HepG2 (cell line): ENCODE measurements around the gene KCTD21. TPM values are rescaled to one million over a fixed set of nuclear protein-coding genes. Genes with fewer than 3 reads are reported as not detected.
A peak's percentile ranks its signal among the peaks of the same experiment; 100 is the strongest.

Experiments used
- ATAC-seq: fragments of 200-7000 bp; cut with Tn5 transposase; 3 replicates; pipeline ENCODE4 v1.9.1; 2020; ENCODE audit warnings: mild to moderate bottlenecking, moderate library complexity
- BruUV-seq: library from RNA; stranded (reverse); fragments of 400-500 nt; replicated peaks from 2 replicates; lab custom pipeline; 2021; lab: Mats Ljungman, UMichigan
- CTCF ChIA-PET: fragments of 300-600 bp; formaldehyde crosslinking; extraction: SDS; loops from one replicate; lab custom pipeline; 2021; ENCODE audit warnings: low total read pairs, inconsistent platforms, low intra/inter-chr PET ratio; lab: Yijun Ruan, JAX
- POLR2A ChIA-PET: fragments of 350-600 bp; sonication (Branson Sonifier 250); formaldehyde crosslinking; loops from one replicate; lab custom pipeline; 2020; ENCODE audit warnings: antibody characterized with exemption, inconsistent platforms; lab: Yijun Ruan, JAX
- DNase-seq: peaks from one replicate; pipeline ENCODE4 v3.0.0-alpha.2; 2015; ENCODE audit warnings: low spot score
- FAIRE-seq: peaks from 3 replicates; lab custom pipeline; 2011; peaks lifted over from hg19 to GRCh38; lab: Jason Lieb, UNC
- H2AFZ ChIP-seq: one replicate; pipeline ENCODE4 v1.6.1; 2011; ENCODE audit warnings: low read length, inconsistent platforms
- H3K27ac ChIP-seq: fragments of 300-600 bp; 3 replicates; pipeline ENCODE4 v1.8.0; 2011; ENCODE audit warnings: mixed run types, mild to moderate bottlenecking, mixed read lengths, low read length, inconsistent platforms; ENCODE audit not compliant: insufficient read depth; ENCODE audit errors: extremely low read length
- H3K27me3 ChIP-seq, 2 experiments: fragments of 200-600 bp in 1 of 2; 2 replicates in 1 of 2; 3 replicates in 1 of 2; pipeline versions ENCODE4 v1.6.0 to v1.8.0; 2011; ENCODE audit warnings: low read length in 2 of 2, mild to moderate bottlenecking in 2 of 2, moderate library complexity in 2 of 2, inconsistent platforms in 1 of 2; ENCODE audit not compliant: insufficient read depth in 2 of 2, control insufficient read depth in 1 of 2
- H3K36me3 ChIP-seq, 2 experiments: fragments of 200-600 bp in 1 of 2; replicated peaks in 1 of 2; 2 replicates in 1 of 2; 3 replicates in 1 of 2; pipeline versions ENCODE4 v1.5.1 to v1.8.0; 2011; ENCODE audit warnings: low read length in 2 of 2, inconsistent platforms in 1 of 2; ENCODE audit not compliant: insufficient read depth in 2 of 2, control insufficient read depth in 1 of 2
- H3K4me1 ChIP-seq: 2 replicates; pipeline ENCODE4 v1.5.1; 2012; ENCODE audit warnings: low read length, inconsistent platforms; ENCODE audit not compliant: insufficient read depth
- H3K4me2 ChIP-seq: 2 replicates; pipeline ENCODE4 v1.6.0; 2011; ENCODE audit warnings: low read depth, low read length, inconsistent platforms
- H3K4me3 ChIP-seq, 3 experiments: fragments of 200-600 bp in 1 of 3; sonication (generic), shearing (Covaris generic) in 1 of 3; replicated peaks in 1 of 3; 2 replicates each; pipeline ENCODE4 v1.5.1; 2011 to 2016; ENCODE audit warnings: low read length in 3 of 3, inconsistent platforms in 2 of 3, low read depth in 2 of 3, mild to moderate bottlenecking in 2 of 3, control low read depth in 1 of 3, mixed read lengths in 1 of 3; ENCODE audit not compliant: insufficient read depth in 1 of 3
- H3K79me2 ChIP-seq: one replicate; pipeline ENCODE4 v1.6.1; 2011; ENCODE audit warnings: low read length, inconsistent platforms; ENCODE audit not compliant: insufficient read depth
- H3K9ac ChIP-seq: 2 replicates; pipeline ENCODE4 v1.6.0; 2011; ENCODE audit warnings: mild to moderate bottlenecking, low read depth, low read length, inconsistent platforms; ENCODE audit not compliant: insufficient read depth
- H3K9me3 ChIP-seq: 2 replicates; pipeline ENCODE4 v1.5.1; 2012; ENCODE audit warnings: mild to moderate bottlenecking, low read length
- H4K20me1 ChIP-seq: 2 replicates; pipeline ENCODE4 v1.6.0; 2011; ENCODE audit warnings: inconsistent platforms, mild to moderate bottlenecking, low read length, moderate library complexity; ENCODE audit not compliant: insufficient read depth
- HDAC2 ChIP-seq: sonication (generic); formaldehyde crosslinking; IDR thresholded peaks from 2 replicates; pipeline ENCODE4 v1.4.0; 2020; ENCODE audit warnings: missing genetic modification reagents
- KDM1A ChIP-seq: IDR thresholded peaks from 2 replicates; pipeline ENCODE4 v1.6.1; 2016; ENCODE audit warnings: missing compliant biosample characterization
- KLF12 ChIP-seq: sonication (generic); formaldehyde crosslinking; IDR thresholded peaks from 2 replicates; pipeline ENCODE4 v1.4.0; 2020; ENCODE audit warnings: missing genetic modification reagents, borderline replicate concordance
- MAZ ChIP-seq, 2 experiments: sonication (generic) in 1 of 2; formaldehyde crosslinking in 1 of 2; IDR thresholded peaks; 2 replicates each; pipeline versions ENCODE4 v1.5.0 to v1.6.1; 2012 to 2020; ENCODE audit warnings: low read depth in 2 of 2, mild to moderate bottlenecking in 2 of 2, borderline replicate concordance in 1 of 2, improper control_type of control experiment in 1 of 2, low read length in 1 of 2, missing genetic modification reagents in 1 of 2, moderate library complexity in 1 of 2
- MBNL3 ChIP-seq: fragments of 250-450 bp; sonication (Bioruptor Pico); conservative IDR thresholded peaks from 2 replicates; pipeline ENCODE4 v1.8.0; 2022; ENCODE audit warnings: mild to moderate bottlenecking, inconsistent platforms
- MLLT10 ChIP-seq: sonication (generic); formaldehyde crosslinking; IDR thresholded peaks from 2 replicates; pipeline ENCODE4 v1.4.0; 2020; ENCODE audit warnings: missing genetic modification reagents
- NCOA1 ChIP-seq: sonication (generic); formaldehyde crosslinking; IDR thresholded peaks from 2 replicates; pipeline ENCODE4 v1.9.0; 2021; ENCODE audit warnings: missing genetic modification reagents
- ZEB1 ChIP-seq: IDR thresholded peaks from 2 replicates; pipeline ENCODE4 v1.6.1; 2012; ENCODE audit warnings: mild to moderate bottlenecking, low read depth, inconsistent platforms; ENCODE audit not compliant: insufficient replicate concordance
- ZMYM4 ChIP-seq: sonication (generic); formaldehyde crosslinking; IDR thresholded peaks from 2 replicates; pipeline ENCODE4 v1.8.1; 2023; ENCODE audit warnings: mild to moderate bottlenecking, missing genetic modification reagents
- ZNF367 ChIP-seq: sonication (generic); formaldehyde crosslinking; IDR thresholded peaks from 2 replicates; pipeline ENCODE4 v1.4.0; 2020; ENCODE audit warnings: missing genetic modification reagents, borderline replicate concordance
- ZNF501 ChIP-seq: sonication (generic); formaldehyde crosslinking; IDR thresholded peaks from 2 replicates; pipeline ENCODE4 v1.5.1; 2020; ENCODE audit warnings: mild to moderate bottlenecking, moderate library complexity, missing genetic modification reagents
- ZNF777 ChIP-seq: sonication (generic); formaldehyde crosslinking; IDR thresholded peaks from 2 replicates; pipeline ENCODE4 v1.4.0; 2020; ENCODE audit warnings: missing genetic modification reagents
- WGBS: methylation state at CpG from one replicate; pipeline ENCODE4 v1.1.6; 2017; ENCODE audit warnings: low lambda C conversion rate; 5-methylcytosine and 5-hydroxymethylcytosine counted together
- in situ Hi-C: cut with HindIII; loops from 2 replicates; pipeline ENCODE4 v1.10.0; 2017; ENCODE audit warnings: low pct_unique_long_range_greater_than_20kb; ENCODE audit not compliant: extremely low pct_ligation_motif_present
- intact Hi-C: fragments of 100-400 bp; cut with micrococcal nuclease; formaldehyde crosslinking; loops from one replicate; pipeline ENCODE4 v1.10.0; 2022; ENCODE audit not compliant: unreplicated experiment
- polyA plus RNA-seq, 8 experiments: library from polyadenylated mRNA; depleted of rRNA in 3 of 8; stranded (reverse) in 7 of 8; unstranded in 1 of 8; fragments of >200 nt; fragmentation: Illumina TruSeq in 4 of 8; extraction: Trizol in 4 of 8; gene quantifications; 2 replicates each; pipeline versions ENCODE4 v1.2.1 to v1.2.3, GENCODE V29; 2011 to 2016; ENCODE audit warnings: low read depth in 4 of 8, missing spikeins in 1 of 8, mixed read lengths in 1 of 8; ENCODE audit not compliant: insufficient read depth in 1 of 8
- total RNA-seq, 5 experiments: library from RNA; depleted of rRNA; stranded (reverse); fragments of >200 nt; fragmentation: Illumina TruSeq; extraction: Trizol; gene quantifications; 2 replicates each; pipeline ENCODE4 v1.2.3, GENCODE V29; 2016; ENCODE audit warnings: low read depth in 1 of 5
- TF ChIP-seq, protein P1 (sequence below): sonication (generic); formaldehyde crosslinking; IDR thresholded peaks from 2 replicates; pipeline ENCODE4 v1.5.0; 2020; ENCODE audit warnings: missing genetic modification reagents
- TF ChIP-seq, protein P2 (sequence below): sonication (generic); formaldehyde crosslinking; IDR thresholded peaks from 2 replicates; pipeline ENCODE4 v1.5.1; 2020; ENCODE audit warnings: mild to moderate bottlenecking, missing genetic modification reagents, moderate library complexity
- TF ChIP-seq, protein P3 (sequence below), 2 experiments: fragments of 450-650 bp in 1 of 2; sonication (generic) in 1 of 2; formaldehyde crosslinking; IDR thresholded peaks; 2 replicates each; pipeline versions ENCODE4 v1.5.0 to v1.8.0; 2020 to 2022; ENCODE audit warnings: mild to moderate bottlenecking in 1 of 2, missing genetic modification reagents in 1 of 2
- TF ChIP-seq, protein P4 (sequence below): sonication (generic); formaldehyde crosslinking; IDR thresholded peaks from 2 replicates; pipeline ENCODE4 v1.9.0; 2021; ENCODE audit warnings: missing genetic modification reagents, borderline replicate concordance

The KCTD21 gene
- total and polyA plus RNA-seq, 2 of the 13 experiments (the other 11 are each of a cell fraction or from before 2014, with no cell fraction given) = 3.1 to 13.5 TPM

DNA sequence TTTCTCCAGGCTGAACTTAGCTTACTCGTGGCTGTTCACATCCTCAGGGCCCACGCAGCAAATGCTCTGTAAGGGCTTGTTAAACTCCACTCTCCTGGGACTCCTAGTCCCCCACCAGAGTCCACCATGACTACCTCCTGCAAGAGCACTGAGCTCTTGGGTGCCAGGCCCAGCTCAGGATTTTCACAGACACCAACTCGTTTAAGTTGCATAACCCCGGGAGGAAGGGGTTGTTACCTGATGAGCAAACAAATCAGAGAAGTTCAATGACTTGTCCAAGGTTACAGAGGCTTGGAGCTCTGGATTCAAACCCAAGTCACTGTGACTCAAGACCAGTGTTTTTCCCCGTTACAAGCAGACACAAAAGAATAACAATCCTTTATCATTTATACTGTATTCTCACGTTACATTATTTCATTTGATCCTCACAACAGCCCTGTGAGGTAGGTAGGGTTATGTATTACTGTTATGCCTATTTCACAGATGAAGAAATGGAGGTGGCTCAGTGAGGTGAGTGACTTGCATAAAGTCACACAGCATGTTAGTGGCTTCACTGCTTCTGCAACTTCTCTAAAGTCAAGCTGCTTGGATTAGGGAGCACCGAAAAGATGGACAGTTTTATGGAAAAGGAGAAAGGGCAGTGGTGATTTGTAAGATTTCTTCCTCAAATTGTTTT lies 17.4 kb downstream of the KCTD21 start (continued):
- TF ChIP-seq, protein P1, sequence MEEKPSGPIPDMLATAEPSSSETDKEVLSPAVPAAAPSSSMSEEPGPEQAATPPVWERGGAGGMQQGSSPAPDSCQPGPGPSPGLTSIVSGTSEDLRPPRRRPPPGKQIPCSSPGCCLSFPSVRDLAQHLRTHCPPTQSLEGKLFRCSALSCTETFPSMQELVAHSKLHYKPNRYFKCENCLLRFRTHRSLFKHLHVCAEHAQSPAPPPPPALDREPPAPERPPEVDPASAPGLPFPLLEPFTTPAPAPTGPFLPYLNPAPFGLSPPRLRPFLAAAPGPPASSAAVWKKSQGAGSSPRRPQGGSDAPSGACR = peak; percentile 69; the same call in 1 of the 2 replicates
- TF ChIP-seq MAZ (IDR thresholded peaks at IDR 0.05; ENCODE audit: borderline replicate concordance, low read depth, low read length) = no peak
- no peak for TF ChIP-seq MAZ (CRISPR knock-in tag; IDR thresholded peaks at IDR 0.05; ENCODE audit: low read depth)
- peak; percentile 71 for TF ChIP-seq KDM1A (CRISPR knock-in tag)
- TF ChIP-seq HDAC2 = peak; percentile 84
- no peak for TF ChIP-seq MBNL3 (CRISPR knock-in tag)
- no peak for TF ChIP-seq ZNF367 (CRISPR knock-in tag)
- TF ChIP-seq ZEB1 = peak; percentile 41

DNA sequence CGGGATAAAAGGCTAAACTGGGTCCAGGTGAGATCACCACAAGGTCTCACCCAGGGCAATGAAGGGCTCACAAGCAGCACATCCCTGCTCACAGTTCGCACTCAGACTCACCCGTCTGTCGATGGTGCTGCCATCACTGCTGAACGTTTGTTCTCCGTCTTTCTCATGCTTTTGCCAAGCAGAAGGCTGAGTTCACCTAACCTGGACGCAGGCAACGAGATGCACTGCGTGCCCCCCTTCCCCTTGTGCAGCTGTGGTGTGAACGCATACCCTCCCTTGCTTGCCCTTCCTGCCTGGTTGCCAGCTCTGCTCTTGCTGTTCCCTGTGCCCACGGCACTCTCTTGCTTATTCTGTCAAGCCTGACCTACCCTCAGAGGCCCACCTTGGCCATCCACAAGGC lies 18.0 kb downstream of the KCTD21 start:
- POLR2A ChIA-PET = interaction anchor here (0.8 to 2.0 kb wide), 12 partner anchors 9 to 119 kb away, joined by 3 to 15 read pairs (median 6); partner anchors contain the start of genes ALG8 and KCTD21
- TF ChIP-seq, protein P2, sequence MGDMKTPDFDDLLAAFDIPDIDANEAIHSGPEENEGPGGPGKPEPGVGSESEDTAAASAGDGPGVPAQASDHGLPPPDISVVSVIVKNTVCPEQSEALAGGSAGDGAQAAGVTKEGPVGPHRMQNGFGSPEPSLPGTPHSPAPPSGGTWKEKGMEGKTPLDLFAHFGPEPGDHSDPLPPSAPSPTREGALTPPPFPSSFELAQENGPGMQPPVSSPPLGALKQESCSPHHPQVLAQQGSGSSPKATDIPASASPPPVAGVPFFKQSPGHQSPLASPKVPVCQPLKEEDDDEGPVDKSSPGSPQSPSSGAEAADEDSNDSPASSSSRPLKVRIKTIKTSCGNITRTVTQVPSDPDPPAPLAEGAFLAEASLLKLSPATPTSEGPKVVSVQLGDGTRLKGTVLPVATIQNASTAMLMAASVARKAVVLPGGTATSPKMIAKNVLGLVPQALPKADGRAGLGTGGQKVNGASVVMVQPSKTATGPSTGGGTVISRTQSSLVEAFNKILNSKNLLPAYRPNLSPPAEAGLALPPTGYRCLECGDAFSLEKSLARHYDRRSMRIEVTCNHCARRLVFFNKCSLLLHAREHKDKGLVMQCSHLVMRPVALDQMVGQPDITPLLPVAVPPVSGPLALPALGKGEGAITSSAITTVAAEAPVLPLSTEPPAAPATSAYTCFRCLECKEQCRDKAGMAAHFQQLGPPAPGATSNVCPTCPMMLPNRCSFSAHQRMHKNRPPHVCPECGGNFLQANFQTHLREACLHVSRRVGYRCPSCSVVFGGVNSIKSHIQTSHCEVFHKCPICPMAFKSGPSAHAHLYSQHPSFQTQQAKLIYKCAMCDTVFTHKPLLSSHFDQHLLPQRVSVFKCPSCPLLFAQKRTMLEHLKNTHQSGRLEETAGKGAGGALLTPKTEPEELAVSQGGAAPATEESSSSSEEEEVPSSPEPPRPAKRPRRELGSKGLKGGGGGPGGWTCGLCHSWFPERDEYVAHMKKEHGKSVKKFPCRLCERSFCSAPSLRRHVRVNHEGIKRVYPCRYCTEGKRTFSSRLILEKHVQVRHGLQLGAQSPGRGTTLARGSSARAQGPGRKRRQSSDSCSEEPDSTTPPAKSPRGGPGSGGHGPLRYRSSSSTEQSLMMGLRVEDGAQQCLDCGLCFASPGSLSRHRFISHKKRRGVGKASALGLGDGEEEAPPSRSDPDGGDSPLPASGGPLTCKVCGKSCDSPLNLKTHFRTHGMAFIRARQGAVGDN (CRISPR knock-in tag) = peak; percentile 37
- no peak for TF ChIP-seq ZNF777
- TF ChIP-seq KLF12 (CRISPR knock-in tag) = no peak
- no peak for TF ChIP-seq ZNF501 (CRISPR knock-in tag)
- TF ChIP-seq, protein P3, sequence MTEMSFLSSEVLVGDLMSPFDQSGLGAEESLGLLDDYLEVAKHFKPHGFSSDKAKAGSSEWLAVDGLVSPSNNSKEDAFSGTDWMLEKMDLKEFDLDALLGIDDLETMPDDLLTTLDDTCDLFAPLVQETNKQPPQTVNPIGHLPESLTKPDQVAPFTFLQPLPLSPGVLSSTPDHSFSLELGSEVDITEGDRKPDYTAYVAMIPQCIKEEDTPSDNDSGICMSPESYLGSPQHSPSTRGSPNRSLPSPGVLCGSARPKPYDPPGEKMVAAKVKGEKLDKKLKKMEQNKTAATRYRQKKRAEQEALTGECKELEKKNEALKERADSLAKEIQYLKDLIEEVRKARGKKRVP (CRISPR knock-in tag; IDR thresholded peaks at IDR 0.05) = no peak
- TF ChIP-seq, protein P4, sequence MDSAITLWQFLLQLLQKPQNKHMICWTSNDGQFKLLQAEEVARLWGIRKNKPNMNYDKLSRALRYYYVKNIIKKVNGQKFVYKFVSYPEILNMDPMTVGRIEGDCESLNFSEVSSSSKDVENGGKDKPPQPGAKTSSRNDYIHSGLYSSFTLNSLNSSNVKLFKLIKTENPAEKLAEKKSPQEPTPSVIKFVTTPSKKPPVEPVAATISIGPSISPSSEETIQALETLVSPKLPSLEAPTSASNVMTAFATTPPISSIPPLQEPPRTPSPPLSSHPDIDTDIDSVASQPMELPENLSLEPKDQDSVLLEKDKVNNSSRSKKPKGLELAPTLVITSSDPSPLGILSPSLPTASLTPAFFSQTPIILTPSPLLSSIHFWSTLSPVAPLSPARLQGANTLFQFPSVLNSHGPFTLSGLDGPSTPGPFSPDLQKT (CRISPR knock-in tag) = no peak
- no peak for TF ChIP-seq MLLT10
- TF ChIP-seq NCOA1 = no peak
- TF ChIP-seq ZMYM4 (CRISPR knock-in tag) = no peak

More for the DNA sequence above, 18.0 kb downstream of the KCTD21 start:
- WGBS = 86% methylated on average over 8 of the region's 11 CpGs
- no peaks in the 10 kb centered on the region; the same call in 1 of the 2 replicates for H4K20me1 ChIP-seq
- CTCF ChIA-PET = no interaction called here
- H3K4me1 ChIP-seq = peaks cover 38% of the 10 kb centered on the region
- peak overlapping the region; percentile 21; the same call in 1 of the 2 replicates for H3K4me2 ChIP-seq
- DNase-seq (no peak), ATAC-seq (peak; percentile 18), FAIRE-seq (no peak)
- BruUV-seq = no TSS peak
- no peak overlapping the region for H2AFZ ChIP-seq
- in situ Hi-C loops (no loop called here), intact Hi-C loops (no loop called here)
- H3K4me3 ChIP-seq = no peak overlapping the region
- H3K79me2 ChIP-seq = no peaks in the 10 kb centered on the region
- H3K9ac ChIP-seq = no peak overlapping the region
- H3K36me3 ChIP-seq = peaks cover 4 to 5% of the 10 kb centered on the region in 2 experiments; a peak in 2 of 5 replicates
- H3K27me3 ChIP-seq = no peaks in the 10 kb centered on the region
- H3K27ac ChIP-seq = no peak overlapping the region
- no peaks in the 10 kb centered on the region for H3K9me3 ChIP-seq
